ENCODE results near the gene LANCL2. TPM values are rescaled to one million over a fixed set of nuclear protein-coding genes. Genes with fewer than 3 reads are reported as not detected.

The LANCL2 gene, protein sequence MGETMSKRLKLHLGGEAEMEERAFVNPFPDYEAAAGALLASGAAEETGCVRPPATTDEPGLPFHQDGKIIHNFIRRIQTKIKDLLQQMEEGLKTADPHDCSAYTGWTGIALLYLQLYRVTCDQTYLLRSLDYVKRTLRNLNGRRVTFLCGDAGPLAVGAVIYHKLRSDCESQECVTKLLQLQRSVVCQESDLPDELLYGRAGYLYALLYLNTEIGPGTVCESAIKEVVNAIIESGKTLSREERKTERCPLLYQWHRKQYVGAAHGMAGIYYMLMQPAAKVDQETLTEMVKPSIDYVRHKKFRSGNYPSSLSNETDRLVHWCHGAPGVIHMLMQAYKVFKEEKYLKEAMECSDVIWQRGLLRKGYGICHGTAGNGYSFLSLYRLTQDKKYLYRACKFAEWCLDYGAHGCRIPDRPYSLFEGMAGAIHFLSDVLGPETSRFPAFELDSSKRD
- polyA plus RNA-seq (2011; rRNA removed), result 26.8 and 30.2 TPM in 2 replicates
- polyA minus RNA-seq (2011; rRNA and poly(A)+ RNA removed), result 16.8 and 24.6 TPM in 2 replicates

- H3K27me3 ChIP-seq (ENCODE audit: control insufficient read depth, insufficient read depth, low read length), result no peaks in the 10 kb centered on the region
- CTCF ChIA-PET, result interaction anchor here (1.0 to 1.5 kb wide), 3 partner anchors 50 to 592 kb away, joined by 3 to 10 read pairs (median 4); no protein-coding TSS in a partner anchor
- H3K4me3 ChIP-seq (ENCODE audit: low read depth, low read length), result peak within 1 kb of the TSS; percentile 94
- DNase-seq (ENCODE audit: low read depth), result no peak
- TF ChIP-seq, protein P1, sequence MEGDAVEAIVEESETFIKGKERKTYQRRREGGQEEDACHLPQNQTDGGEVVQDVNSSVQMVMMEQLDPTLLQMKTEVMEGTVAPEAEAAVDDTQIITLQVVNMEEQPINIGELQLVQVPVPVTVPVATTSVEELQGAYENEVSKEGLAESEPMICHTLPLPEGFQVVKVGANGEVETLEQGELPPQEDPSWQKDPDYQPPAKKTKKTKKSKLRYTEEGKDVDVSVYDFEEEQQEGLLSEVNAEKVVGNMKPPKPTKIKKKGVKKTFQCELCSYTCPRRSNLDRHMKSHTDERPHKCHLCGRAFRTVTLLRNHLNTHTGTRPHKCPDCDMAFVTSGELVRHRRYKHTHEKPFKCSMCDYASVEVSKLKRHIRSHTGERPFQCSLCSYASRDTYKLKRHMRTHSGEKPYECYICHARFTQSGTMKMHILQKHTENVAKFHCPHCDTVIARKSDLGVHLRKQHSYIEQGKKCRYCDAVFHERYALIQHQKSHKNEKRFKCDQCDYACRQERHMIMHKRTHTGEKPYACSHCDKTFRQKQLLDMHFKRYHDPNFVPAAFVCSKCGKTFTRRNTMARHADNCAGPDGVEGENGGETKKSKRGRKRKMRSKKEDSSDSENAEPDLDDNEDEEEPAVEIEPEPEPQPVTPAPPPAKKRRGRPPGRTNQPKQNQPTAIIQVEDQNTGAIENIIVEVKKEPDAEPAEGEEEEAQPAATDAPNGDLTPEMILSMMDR (IDR thresholded peaks at IDR 0.05; ENCODE audit: insufficient read depth, low read depth, low read length), result no peak; the same call in 1 of the 2 replicates
- POLR2A ChIA-PET, result no interaction called here
- H3K36me3 ChIP-seq (ENCODE audit: control insufficient read depth, insufficient read depth, low read length), result no peaks in the 10 kb centered on the region
Measured at GRCh38 chr7:55365205-55365674, at the start of gene LANCL2. Gene LANCL2, plus strand, starts transcription at chr7:55365337. Its CDS starts 689 bp downstream, at chr7:55366026.

GRCh38 chr7:55325371-55325792 lies 39.8 kb upstream of the LANCL2 start:
- H3K27me3 ChIP-seq (ENCODE audit: control insufficient read depth, insufficient read depth, low read length), result no peaks in the 10 kb centered on the region
- no peaks in the 10 kb centered on the region for H3K36me3 ChIP-seq (ENCODE audit: control insufficient read depth, insufficient read depth, low read length)
- peak; percentile 82 for DNase-seq (ENCODE audit: low read depth)
- ChIA-PET POLR2A (no interaction called here), CTCF (interaction anchor here (2.0 to 2.7 kb wide), 2 partner anchors 11 to 90 kb away, joined by 6 to 7 read pairs; no protein-coding TSS in a partner anchor)
- no peak overlapping the region for H3K4me3 ChIP-seq (ENCODE audit: low read depth, low read length)
- TF ChIP-seq, protein P1 (IDR thresholded peaks at IDR 0.05; ENCODE audit: insufficient read depth, low read depth, low read length), result no peak

GRCh38 chr7:55326081-55326835 lies 38.9 kb upstream of the LANCL2 start:
- ChIA-PET POLR2A (no interaction called here), CTCF (interaction anchor here (2.0 to 2.7 kb wide), 2 partner anchors 10 to 89 kb away, joined by 6 to 7 read pairs; no protein-coding TSS in a partner anchor)
- DNase-seq (ENCODE audit: low read depth), result no peak
- Histone ChIP-seq H3K4me3 (ENCODE audit: low read depth, low read length) (no peak overlapping the region), H3K27me3 (ENCODE audit: control insufficient read depth, insufficient read depth, low read length) (0 out of 2 replicates have a peak, but pooled peaks cover 1% of the 10 kb centered on the region), H3K36me3 (ENCODE audit: control insufficient read depth, insufficient read depth, low read length) (no peaks in the 10 kb centered on the region)
- TF ChIP-seq, protein P1 (IDR thresholded peaks at IDR 0.05; ENCODE audit: insufficient read depth, low read depth, low read length), result no peak

GRCh38 chr7:55326945-55327626 lies 38.1 kb upstream of the LANCL2 start:
- Histone ChIP-seq H3K27me3 (ENCODE audit: control insufficient read depth, insufficient read depth, low read length) (0 out of 2 replicates have a peak, but pooled peaks cover 1% of the 10 kb centered on the region), H3K36me3 (ENCODE audit: control insufficient read depth, insufficient read depth, low read length) (no peaks in the 10 kb centered on the region), H3K4me3 (ENCODE audit: low read depth, low read length) (no peak overlapping the region)
- no peak for DNase-seq (ENCODE audit: low read depth)
- ChIA-PET POLR2A (no interaction called here), CTCF (interaction anchor here (1.2 to 2.7 kb wide), 4 partner anchors 9 to 89 kb away, joined by 3 to 7 read pairs (median 4); no protein-coding TSS in a partner anchor)
- TF ChIP-seq, protein P1 (IDR thresholded peaks at IDR 0.05; ENCODE audit: insufficient read depth, low read depth, low read length), result no peak
